Measurements from ENCODE around the gene STARD5. TPM values are rescaled to one million over a fixed set of nuclear protein-coding genes. Genes with fewer than 3 reads are reported as not detected.

Gene STARD5
- total RNA-seq, 3 donors from 2014 or later = 16.6 to 38.9 (median 33.4) TPM

DNA sequence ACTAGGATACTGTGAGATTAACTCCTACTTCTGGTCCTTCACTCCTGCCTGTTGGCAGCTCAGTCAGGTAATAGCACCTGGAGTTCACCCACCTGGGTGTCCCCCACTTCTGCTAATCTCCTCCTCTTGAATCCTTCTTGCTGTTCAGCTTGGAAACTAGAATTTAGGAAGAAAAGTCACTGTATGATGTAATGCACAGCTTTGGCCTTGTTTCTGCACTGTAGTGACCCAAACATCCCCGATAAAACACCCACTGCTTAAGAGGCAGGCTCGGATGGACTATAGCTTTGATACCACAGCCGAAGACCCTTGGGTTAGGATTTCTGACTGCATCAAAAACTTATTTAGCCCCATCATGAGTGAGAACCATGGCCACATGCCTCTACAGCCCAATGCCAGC is 24.8 kb downstream of the STARD5 start:
- intact Hi-C loops (cut with DNase I, micrococcal nuclease) = no loop called here
- H3K36me3 ChIP-seq (ENCODE audit: low read depth) = no peaks in the 10 kb centered on the region
- H3K4me1 ChIP-seq (ENCODE audit: low read depth) = peaks cover 5% of the 10 kb centered on the region
- TF ChIP-seq, protein P1, sequence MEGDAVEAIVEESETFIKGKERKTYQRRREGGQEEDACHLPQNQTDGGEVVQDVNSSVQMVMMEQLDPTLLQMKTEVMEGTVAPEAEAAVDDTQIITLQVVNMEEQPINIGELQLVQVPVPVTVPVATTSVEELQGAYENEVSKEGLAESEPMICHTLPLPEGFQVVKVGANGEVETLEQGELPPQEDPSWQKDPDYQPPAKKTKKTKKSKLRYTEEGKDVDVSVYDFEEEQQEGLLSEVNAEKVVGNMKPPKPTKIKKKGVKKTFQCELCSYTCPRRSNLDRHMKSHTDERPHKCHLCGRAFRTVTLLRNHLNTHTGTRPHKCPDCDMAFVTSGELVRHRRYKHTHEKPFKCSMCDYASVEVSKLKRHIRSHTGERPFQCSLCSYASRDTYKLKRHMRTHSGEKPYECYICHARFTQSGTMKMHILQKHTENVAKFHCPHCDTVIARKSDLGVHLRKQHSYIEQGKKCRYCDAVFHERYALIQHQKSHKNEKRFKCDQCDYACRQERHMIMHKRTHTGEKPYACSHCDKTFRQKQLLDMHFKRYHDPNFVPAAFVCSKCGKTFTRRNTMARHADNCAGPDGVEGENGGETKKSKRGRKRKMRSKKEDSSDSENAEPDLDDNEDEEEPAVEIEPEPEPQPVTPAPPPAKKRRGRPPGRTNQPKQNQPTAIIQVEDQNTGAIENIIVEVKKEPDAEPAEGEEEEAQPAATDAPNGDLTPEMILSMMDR (IDR thresholded peaks at IDR 0.05) = no peak
- ATAC-seq (no peak), DNase-seq (no peak)
- H3K9me3 ChIP-seq = no peaks in the 10 kb centered on the region
- H3K4me3 ChIP-seq = no peak overlapping the region

- intact Hi-C loops (cut with DNase I, micrococcal nuclease) = no loop called here
- no peak for ATAC-seq
- Histone ChIP-seq H3K36me3 (ENCODE audit: low read depth) (no peaks in the 10 kb centered on the region), H3K9me3 (no peaks in the 10 kb centered on the region), H3K4me1 (ENCODE audit: low read depth) (peaks cover 2% of the 10 kb centered on the region), H3K4me3 (no peak overlapping the region)
- TF ChIP-seq, protein P1 (IDR thresholded peaks at IDR 0.05) = no peak
- DNase-seq = no peak
Observed at GRCh38 chr15:81298611-81299010, 25.3 kb downstream of the STARD5 start.

DNA sequence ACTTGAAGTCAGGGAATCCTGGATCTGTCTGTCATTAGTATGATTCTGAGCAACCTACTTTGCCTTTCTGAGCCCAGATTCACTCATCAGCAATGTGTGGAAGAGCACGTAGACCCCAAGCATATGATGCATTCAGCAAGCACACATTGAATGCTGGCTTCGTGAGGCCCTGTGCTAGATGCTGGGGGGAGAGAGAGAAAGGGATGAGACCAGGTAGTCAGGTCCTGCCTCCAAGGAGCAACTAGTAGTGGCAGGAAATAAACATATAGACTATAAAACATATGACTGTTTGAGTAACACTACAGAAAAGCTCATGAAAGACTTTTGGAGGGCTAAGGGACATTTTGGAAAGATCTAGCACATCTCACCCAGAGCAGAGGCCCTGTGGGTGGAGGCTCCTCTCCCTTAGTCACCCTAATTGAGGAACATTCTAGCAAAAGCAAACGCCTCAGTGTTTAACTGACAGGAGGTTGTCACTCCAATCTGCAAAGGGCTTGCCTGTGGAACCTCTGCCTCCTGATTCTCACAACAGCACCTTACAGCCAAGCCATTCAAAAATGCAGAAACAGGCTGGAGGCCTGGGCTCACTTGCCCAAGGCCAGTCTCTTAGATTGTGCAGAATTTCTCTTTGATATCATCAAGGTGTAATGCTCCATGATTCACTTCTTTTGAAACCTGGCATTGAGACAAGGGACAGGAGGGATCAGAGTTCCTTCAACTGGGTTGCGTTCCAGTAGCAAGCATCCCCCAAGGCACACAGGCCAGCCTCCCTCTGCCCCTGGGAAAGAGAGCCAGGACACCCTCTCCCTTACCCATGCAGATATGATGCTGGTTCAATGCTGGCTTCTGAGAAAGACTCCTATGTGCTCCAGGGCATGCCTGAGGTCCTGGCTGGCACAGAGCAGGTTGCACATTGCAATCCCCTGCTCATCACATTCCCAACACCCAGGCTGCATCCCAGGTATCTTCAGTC is 26.1 kb downstream of the STARD5 start:
- DNase-seq = no peak
- ATAC-seq = no peak
- Histone ChIP-seq H3K36me3 (ENCODE audit: low read depth) (no peaks in the 10 kb centered on the region), H3K4me1 (ENCODE audit: low read depth) (no peaks in the 10 kb centered on the region), H3K9me3 (no peaks in the 10 kb centered on the region), H3K4me3 (no peak overlapping the region)
- intact Hi-C loops (cut with DNase I, micrococcal nuclease) = no loop called here
- TF ChIP-seq, protein P1 (IDR thresholded peaks at IDR 0.05) = no peak

GRCh38 chr15:81297147-81297572 is 26.8 kb downstream of the STARD5 start:
- DNase-seq = no peak
- no peak for ATAC-seq

DNA sequence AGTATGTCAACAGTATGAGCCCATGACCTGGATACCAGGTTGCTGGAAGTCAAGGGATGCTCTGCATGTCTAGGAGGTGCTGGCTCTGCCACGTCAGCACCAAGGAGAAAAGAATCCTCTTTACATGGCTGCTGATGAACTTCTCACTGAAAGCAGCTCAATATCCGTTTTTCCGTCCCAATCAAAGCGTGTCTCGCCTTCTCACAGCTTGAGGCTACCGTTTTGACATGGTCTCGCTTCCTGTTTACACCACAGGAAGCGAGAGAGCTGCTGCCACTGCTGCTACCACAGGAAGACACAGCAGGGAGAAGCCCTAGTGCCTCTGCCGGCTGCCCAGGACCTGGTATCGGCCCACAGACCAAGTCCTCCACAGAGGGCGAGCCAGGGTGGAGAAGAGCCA is 27.3 kb downstream of the STARD5 start:
- TF ChIP-seq, protein P1 (IDR thresholded peaks at IDR 0.05) = no peak
- H3K4me1 ChIP-seq (ENCODE audit: low read depth) = no peaks in the 10 kb centered on the region
- no peak overlapping the region for H3K4me3 ChIP-seq
- peak; percentile 71 for ATAC-seq
- no peaks in the 10 kb centered on the region for H3K36me3 ChIP-seq (ENCODE audit: low read depth)
- peak; percentile 62 to 86 (median 63) for DNase-seq
- intact Hi-C loops (cut with DNase I, micrococcal nuclease) = no loop called here
- no peaks in the 10 kb centered on the region for H3K9me3 ChIP-seq

More at GRCh38 chr15:81297147-81297572, 26.8 kb downstream of the STARD5 start:
- Histone ChIP-seq H3K36me3 (ENCODE audit: low read depth) (no peaks in the 10 kb centered on the region), H3K4me1 (ENCODE audit: low read depth) (no peaks in the 10 kb centered on the region), H3K9me3 (no peaks in the 10 kb centered on the region), H3K4me3 (peak overlapping the region; percentile 7)
- TF ChIP-seq, protein P1 (IDR thresholded peaks at IDR 0.05) = no peak
- intact Hi-C loops (cut with DNase I, micrococcal nuclease) = no loop called here

Measured in mucosa of descending colon (tissue), 3 donors.